GM19463 (cell line): ENCODE measurements around the gene DUSP2.
"Not testable (repeated sequence)": the region's sequence is repeated elsewhere in the genome, so short reads cannot be mapped to it uniquely, and the experiment has no call there.

ENCODE experiments used
- ATAC-seq: cut with Tn5 transposase; IDR thresholded peaks from one replicate; pipeline ENCODE4 v1.9.1; 2021; ENCODE audit warnings: mild to moderate bottlenecking, moderate library complexity; ENCODE audit not compliant: unreplicated experiment

Gene DUSP2

GRCh38 chr2:96163768-96164429 is 18.7 kb upstream of the DUSP2 start:
- ATAC-seq = peak; percentile 49

- ATAC-seq = no peak
Measured at GRCh38 chr2:96163415-96163767, 18.2 kb upstream of the DUSP2 start.

GRCh38 chr2:96161898-96162297 is 16.7 kb upstream of the DUSP2 start:
- ATAC-seq = no peak

- ATAC-seq = not testable (repeated sequence)
Measured at GRCh38 chr2:96160366-96160765, 15.1 kb upstream of the DUSP2 start.

- no peak for ATAC-seq
Measured at GRCh38 chr2:96159084-96159830, 14.0 kb upstream of the DUSP2 start.

- ATAC-seq = no peak
Measured at GRCh38 chr2:96158554-96158940, 13.3 kb upstream of the DUSP2 start.

GRCh38 chr2:96157649-96158553 is 12.7 kb upstream of the DUSP2 start:
- peak; percentile 66 for ATAC-seq

- peak; percentile 43 for ATAC-seq
Measured at GRCh38 chr2:96156926-96157648, 11.8 kb upstream of the DUSP2 start.

- no peak for ATAC-seq
Measured at GRCh38 chr2:96156011-96156820, 11.0 kb upstream of the DUSP2 start.

GRCh38 chr2:96154506-96155380 is 9.5 kb upstream of the DUSP2 start:
- no peak for ATAC-seq

GRCh38 chr2:96153991-96154431 is 8.8 kb upstream of the DUSP2 start:
- no peak for ATAC-seq

- ATAC-seq = no peak
Measured at GRCh38 chr2:96153291-96153713, 8.1 kb upstream of the DUSP2 start.

- ATAC-seq = no peak
Measured at GRCh38 chr2:96152304-96153161, 7.3 kb upstream of the DUSP2 start.

- ATAC-seq = no peak
Measured at GRCh38 chr2:96151595-96152303, 6.5 kb upstream of the DUSP2 start.

GRCh38 chr2:96150791-96151594 is 5.8 kb upstream of the DUSP2 start:
- no peak for ATAC-seq

GRCh38 chr2:96150007-96150640 is 4.9 kb upstream of the DUSP2 start:
- no peak for ATAC-seq
